Measurements from ENCODE around the gene ABAT. TPM values are rescaled to one million over a fixed set of nuclear protein-coding genes. Genes with fewer than 3 reads are reported as not detected.

ABAT gene
- total RNA-seq, 4 donors from 2014 or later: 0.55 to 1.9 (median 0.92) TPM

GRCh38 chr16:8733849-8734540, 59.6 kb downstream of the ABAT start:
- in situ Hi-C loops (cut with MboI; ENCODE audit: low sequenced_read_pairs in 4 of 4): no loop called here

GRCh38 chr16:8735574-8735973, 61.2 kb downstream of the ABAT start:
- Histone ChIP-seq H3K27ac (no peak overlapping the region), H3K4me3 (no peak overlapping the region), H3K27me3 (no peaks in the 10 kb centered on the region), H3K36me3 (no peaks in the 10 kb centered on the region), H3K4me1 (no peaks in the 10 kb centered on the region), H3K9me3 (no peaks in the 10 kb centered on the region)
- TF ChIP-seq POLR2A (IDR thresholded peaks at IDR 0.05) (no peak), CTCF (IDR thresholded peaks at IDR 0.05 in 4 of 5, conservative IDR thresholded peaks at IDR 0.05 in 1 of 5) (no peak)
- no peak for ATAC-seq
- in situ Hi-C loops (cut with MboI; ENCODE audit: low sequenced_read_pairs in 4 of 4): no loop called here
- no peak for DNase-seq
- intact Hi-C loops (cut with DNase I; ENCODE audit: low total_unique reads): no loop called here

More at GRCh38 chr16:8733849-8734540, 59.6 kb downstream of the ABAT start:
- ATAC-seq (no peak), DNase-seq (no peak)
- no peak for TF ChIP-seq POLR2A (IDR thresholded peaks at IDR 0.05)
- no peak for TF ChIP-seq CTCF (IDR thresholded peaks at IDR 0.05 in 4 of 5, conservative IDR thresholded peaks at IDR 0.05 in 1 of 5)
- Histone ChIP-seq H3K4me3 (no peak overlapping the region), H3K9me3 (no peaks in the 10 kb centered on the region), H3K4me1 (no peaks in the 10 kb centered on the region), H3K27ac (no peak overlapping the region), H3K27me3 (no peaks in the 10 kb centered on the region), H3K36me3 (no peaks in the 10 kb centered on the region)
- intact Hi-C loops (cut with DNase I; ENCODE audit: low total_unique reads): no loop called here

- H3K36me3 ChIP-seq: no peaks in the 10 kb centered on the region
- no peaks in the 10 kb centered on the region for H3K27me3 ChIP-seq
- peaks cover 0 to 4% of the 10 kb centered on the region in 2 donors for H3K4me1 ChIP-seq
- H3K27ac ChIP-seq: no peak overlapping the region
- no peaks in the 10 kb centered on the region for H3K9me3 ChIP-seq
- TF ChIP-seq POLR2A (IDR thresholded peaks at IDR 0.05): no peak
- TF ChIP-seq CTCF (IDR thresholded peaks at IDR 0.05 in 4 of 5, conservative IDR thresholded peaks at IDR 0.05 in 1 of 5): no peak
- in situ Hi-C loops (cut with MboI; ENCODE audit: low sequenced_read_pairs in 4 of 4): no loop called here
- H3K4me3 ChIP-seq: no peak overlapping the region
- intact Hi-C loops (cut with DNase I; ENCODE audit: low total_unique reads): no loop called here
- no peak for DNase-seq
- ATAC-seq: no peak
Observed at GRCh38 chr16:8736123-8736668, 61.8 kb downstream of the ABAT start.

- no peak for TF ChIP-seq POLR2A (IDR thresholded peaks at IDR 0.05)
- no peak for TF ChIP-seq CTCF (IDR thresholded peaks at IDR 0.05 in 4 of 5, conservative IDR thresholded peaks at IDR 0.05 in 1 of 5)
- no peak overlapping the region for H3K4me3 ChIP-seq
- no peak for DNase-seq
- peaks cover 0 to 10% of the 10 kb centered on the region in 2 donors for H3K4me1 ChIP-seq
- no peaks in the 10 kb centered on the region for H3K36me3 ChIP-seq
- H3K27ac ChIP-seq: no peak overlapping the region
- ATAC-seq: no peak
- in situ Hi-C loops (cut with MboI; ENCODE audit: low sequenced_read_pairs in 4 of 4) (no loop called here), intact Hi-C loops (cut with DNase I; ENCODE audit: low total_unique reads) (no loop called here)
- H3K27me3 ChIP-seq: no peaks in the 10 kb centered on the region
- H3K9me3 ChIP-seq: no peaks in the 10 kb centered on the region
Observed at GRCh38 chr16:8739151-8739550, 64.7 kb downstream of the ABAT start.

All from gastrocnemius medialis (tissue), 4 donors.